SJCRH30 (cell line): ENCODE measurements around the gene ST7. TPM values are rescaled to one million over a fixed set of nuclear protein-coding genes. Genes with fewer than 3 reads are reported as not detected.
A peak's percentile ranks its signal among the peaks of the same experiment; 100 is the strongest.

Experiments
- DNase-seq, 2 experiments: peaks; one replicate each; pipeline ENCODE4 v3.0.0-alpha.2; 2015 to 2020
- H3K27ac ChIP-seq: fragments of 250-450 bp; sonication (Bioruptor Pico); 2 replicates; pipeline ENCODE4 v1.5.1; 2020; ENCODE audit warnings: mild to moderate bottlenecking, moderate library complexity
- H3K27me3 ChIP-seq: fragments of 250-450 bp; sonication (Bioruptor Pico); 2 replicates; pipeline ENCODE4 v1.5.1; 2020; ENCODE audit warnings: mild to moderate bottlenecking, moderate library complexity
- H3K36me3 ChIP-seq: fragments of 250-450 bp; sonication (Bioruptor Pico); 2 replicates; pipeline ENCODE4 v1.5.1; 2020; ENCODE audit warnings: mild to moderate bottlenecking, moderate library complexity
- H3K4me1 ChIP-seq: fragments of 250-450 bp; sonication (Bioruptor Pico); 2 replicates; pipeline ENCODE4 v1.5.1; 2020; ENCODE audit warnings: mild to moderate bottlenecking, moderate library complexity
- H3K4me3 ChIP-seq: fragments of 250-450 bp; sonication (Bioruptor Pico); 2 replicates; pipeline ENCODE4 v1.5.1; 2020; ENCODE audit warnings: mild to moderate bottlenecking, moderate library complexity
- H3K9me3 ChIP-seq: fragments of 250-450 bp; sonication (Bioruptor Pico); replicated peaks from 2 replicates; pipeline ENCODE4 v1.5.1; 2020; ENCODE audit warnings: mild to moderate bottlenecking, moderate library complexity
- total RNA-seq: library from RNA; depleted of rRNA; stranded (reverse); fragments of >200 nt; shearing (Covaris generic); gene quantifications from 2 replicates; pipeline ENCODE4 v1.2.3, GENCODE V29; 2014

Gene ST7
- total RNA-seq, 1 experiment from 2014 or later = 35.7 TPM

GRCh38 chr7:117140921-117141320 lies 187.6 kb downstream of the ST7 start:
- H3K4me3 ChIP-seq = no peak overlapping the region
- DNase-seq = no peak
- H3K27me3 ChIP-seq = no peaks in the 10 kb centered on the region
- no peaks in the 10 kb centered on the region; the same call in 1 of the 2 replicates for H3K4me1 ChIP-seq
- H3K36me3 ChIP-seq = peaks cover 12% of the 10 kb centered on the region; the same call in 1 of the 2 replicates
- H3K9me3 ChIP-seq = no peaks in the 10 kb centered on the region
- H3K27ac ChIP-seq = no peak overlapping the region

GRCh38 chr7:117143066-117143465 lies 189.8 kb downstream of the ST7 start:
- peaks cover 6% of the 10 kb centered on the region; the same call in 1 of the 2 replicates for H3K36me3 ChIP-seq
- H3K27me3 ChIP-seq = no peaks in the 10 kb centered on the region
- no peak for DNase-seq
- no peaks in the 10 kb centered on the region for H3K9me3 ChIP-seq
- no peaks in the 10 kb centered on the region for H3K4me1 ChIP-seq
- no peak overlapping the region for H3K4me3 ChIP-seq
- no peak overlapping the region for H3K27ac ChIP-seq

GRCh38 chr7:117143580-117143979 lies 190.3 kb downstream of the ST7 start:
- Histone ChIP-seq H3K27me3 (no peaks in the 10 kb centered on the region), H3K4me3 (no peak overlapping the region), H3K27ac (no peak overlapping the region), H3K36me3 (peaks cover 6% of the 10 kb centered on the region; the same call in 1 of the 2 replicates), H3K4me1 (no peaks in the 10 kb centered on the region), H3K9me3 (no peaks in the 10 kb centered on the region)
- no peak for DNase-seq

GRCh38 chr7:117145333-117145732 lies 192.0 kb downstream of the ST7 start:
- Histone ChIP-seq H3K4me1 (no peaks in the 10 kb centered on the region), H3K27ac (no peak overlapping the region), H3K4me3 (no peak overlapping the region), H3K36me3 (no peaks in the 10 kb centered on the region), H3K9me3 (no peaks in the 10 kb centered on the region), H3K27me3 (no peaks in the 10 kb centered on the region)
- no peak for DNase-seq

- no peak overlapping the region for H3K4me3 ChIP-seq
- no peaks in the 10 kb centered on the region for H3K9me3 ChIP-seq
- no peak overlapping the region for H3K27ac ChIP-seq
- H3K27me3 ChIP-seq = no peaks in the 10 kb centered on the region
- DNase-seq = no peak
- no peaks in the 10 kb centered on the region for H3K4me1 ChIP-seq
- no peaks in the 10 kb centered on the region for H3K36me3 ChIP-seq
Measured at GRCh38 chr7:117146059-117146458, 192.8 kb downstream of the ST7 start.

- no peaks in the 10 kb centered on the region for H3K4me1 ChIP-seq
- no peaks in the 10 kb centered on the region for H3K36me3 ChIP-seq
- H3K27me3 ChIP-seq = no peaks in the 10 kb centered on the region
- H3K27ac ChIP-seq = no peak overlapping the region
- no peak overlapping the region for H3K4me3 ChIP-seq
- no peaks in the 10 kb centered on the region for H3K9me3 ChIP-seq
- DNase-seq = no peak
Measured at GRCh38 chr7:117146511-117146910, 193.2 kb downstream of the ST7 start.

- H3K36me3 ChIP-seq = peaks cover 2% of the 10 kb centered on the region; the same call in 1 of the 2 replicates
- H3K27me3 ChIP-seq = no peaks in the 10 kb centered on the region
- DNase-seq = no peak
- no peaks in the 10 kb centered on the region for H3K9me3 ChIP-seq
- H3K4me3 ChIP-seq = no peak overlapping the region
- H3K4me1 ChIP-seq = no peaks in the 10 kb centered on the region
- no peak overlapping the region for H3K27ac ChIP-seq
Measured at GRCh38 chr7:117148971-117149370, 195.7 kb downstream of the ST7 start.

GRCh38 chr7:117149692-117150091 lies 196.4 kb downstream of the ST7 start:
- Histone ChIP-seq H3K4me3 (no peak overlapping the region), H3K9me3 (no peaks in the 10 kb centered on the region), H3K27ac (no peak overlapping the region), H3K4me1 (no peaks in the 10 kb centered on the region), H3K36me3 (peaks cover 2% of the 10 kb centered on the region; the same call in 1 of the 2 replicates), H3K27me3 (no peaks in the 10 kb centered on the region)
- DNase-seq = no peak

- peaks cover 2% of the 10 kb centered on the region; the same call in 1 of the 2 replicates for H3K36me3 ChIP-seq
- no peak overlapping the region for H3K27ac ChIP-seq
- H3K27me3 ChIP-seq = no peaks in the 10 kb centered on the region
- no peak overlapping the region for H3K4me3 ChIP-seq
- DNase-seq = no peak
- no peaks in the 10 kb centered on the region for H3K9me3 ChIP-seq
- H3K4me1 ChIP-seq = no peaks in the 10 kb centered on the region
Measured at GRCh38 chr7:117152213-117153007, 199.1 kb downstream of the ST7 start.

GRCh38 chr7:117153016-117153545 lies 199.8 kb downstream of the ST7 start:
- no peaks in the 10 kb centered on the region for H3K4me1 ChIP-seq
- H3K27ac ChIP-seq = no peak overlapping the region
- DNase-seq = no peak
- peaks cover 2% of the 10 kb centered on the region; the same call in 1 of the 2 replicates for H3K36me3 ChIP-seq
- H3K9me3 ChIP-seq = no peaks in the 10 kb centered on the region
- no peaks in the 10 kb centered on the region for H3K27me3 ChIP-seq
- no peak overlapping the region for H3K4me3 ChIP-seq

- DNase-seq = no peak
- Histone ChIP-seq H3K27me3 (no peaks in the 10 kb centered on the region), H3K4me1 (no peaks in the 10 kb centered on the region), H3K27ac (no peak overlapping the region), H3K36me3 (peaks cover 2% of the 10 kb centered on the region; the same call in 1 of the 2 replicates), H3K9me3 (no peaks in the 10 kb centered on the region), H3K4me3 (no peak overlapping the region)
Measured at GRCh38 chr7:117154721-117155120, 201.4 kb downstream of the ST7 start.

GRCh38 chr7:117155694-117156093 lies 202.4 kb downstream of the ST7 start:
- no peak overlapping the region for H3K4me3 ChIP-seq
- no peaks in the 10 kb centered on the region for H3K27me3 ChIP-seq
- peak in 1 of 2 experiments; percentile 48 for DNase-seq
- H3K4me1 ChIP-seq = no peaks in the 10 kb centered on the region
- peaks cover 2% of the 10 kb centered on the region; the same call in 1 of the 2 replicates for H3K36me3 ChIP-seq
- H3K9me3 ChIP-seq = no peaks in the 10 kb centered on the region
- no peak overlapping the region for H3K27ac ChIP-seq

GRCh38 chr7:117157241-117158209 lies 204.2 kb downstream of the ST7 start:
- Histone ChIP-seq H3K27ac (no peak overlapping the region), H3K27me3 (no peaks in the 10 kb centered on the region), H3K36me3 (peaks cover 2% of the 10 kb centered on the region; the same call in 1 of the 2 replicates), H3K4me1 (no peaks in the 10 kb centered on the region), H3K9me3 (no peaks in the 10 kb centered on the region), H3K4me3 (no peak overlapping the region)
- no peak for DNase-seq

- H3K27me3 ChIP-seq = no peaks in the 10 kb centered on the region
- H3K27ac ChIP-seq = no peak overlapping the region
- no peaks in the 10 kb centered on the region for H3K36me3 ChIP-seq
- no peak overlapping the region for H3K4me3 ChIP-seq
- H3K4me1 ChIP-seq = no peaks in the 10 kb centered on the region
- H3K9me3 ChIP-seq = no peaks in the 10 kb centered on the region
- DNase-seq = no peak
Measured at GRCh38 chr7:117158941-117159697, 205.8 kb downstream of the ST7 start.
